Measurements from ENCODE around the gene MED1. TPM values are rescaled to one million over a fixed set of nuclear protein-coding genes. Genes with fewer than 3 reads are reported as not detected.
A peak's percentile ranks its signal among the peaks of the same experiment; 100 is the strongest.

Gene MED1
- total and polyA plus RNA-seq, 8 donors = 5.1 to 48.7 (median 12.5) TPM

GRCh38 chr17:39361064-39361463 is 90.0 kb downstream of the MED1 start:
- Histone ChIP-seq H3K4me1 (peaks cover 5 to 54% (median 35%) of the 10 kb centered on the region in 4 donors), H3K27ac (no peak overlapping the region), H3K4me3 (no peak overlapping the region), H3K9me3 (no peaks in the 10 kb centered on the region), H3K36me3 (no peaks in the 10 kb centered on the region), H3K27me3 (no peaks in the 10 kb centered on the region)
- 26 to 77% (median 46%) methylated on average over 1 of the region's 1 CpG for WGBS, 5 donors
- TF ChIP-seq, protein P1, sequence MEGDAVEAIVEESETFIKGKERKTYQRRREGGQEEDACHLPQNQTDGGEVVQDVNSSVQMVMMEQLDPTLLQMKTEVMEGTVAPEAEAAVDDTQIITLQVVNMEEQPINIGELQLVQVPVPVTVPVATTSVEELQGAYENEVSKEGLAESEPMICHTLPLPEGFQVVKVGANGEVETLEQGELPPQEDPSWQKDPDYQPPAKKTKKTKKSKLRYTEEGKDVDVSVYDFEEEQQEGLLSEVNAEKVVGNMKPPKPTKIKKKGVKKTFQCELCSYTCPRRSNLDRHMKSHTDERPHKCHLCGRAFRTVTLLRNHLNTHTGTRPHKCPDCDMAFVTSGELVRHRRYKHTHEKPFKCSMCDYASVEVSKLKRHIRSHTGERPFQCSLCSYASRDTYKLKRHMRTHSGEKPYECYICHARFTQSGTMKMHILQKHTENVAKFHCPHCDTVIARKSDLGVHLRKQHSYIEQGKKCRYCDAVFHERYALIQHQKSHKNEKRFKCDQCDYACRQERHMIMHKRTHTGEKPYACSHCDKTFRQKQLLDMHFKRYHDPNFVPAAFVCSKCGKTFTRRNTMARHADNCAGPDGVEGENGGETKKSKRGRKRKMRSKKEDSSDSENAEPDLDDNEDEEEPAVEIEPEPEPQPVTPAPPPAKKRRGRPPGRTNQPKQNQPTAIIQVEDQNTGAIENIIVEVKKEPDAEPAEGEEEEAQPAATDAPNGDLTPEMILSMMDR (IDR thresholded peaks at IDR 0.05) = no peak
- TF ChIP-seq POLR2AphosphoS5 (IDR thresholded peaks at IDR 0.05) = no peak
- TF ChIP-seq POLR2A (IDR thresholded peaks at IDR 0.05) = no peak
- TF ChIP-seq EP300 (IDR thresholded peaks at IDR 0.05) = no peak
- DNase-seq = no peak
- intact Hi-C loops (cut with DNase I; ENCODE audit: low total_unique reads) = no loop called here

DNA sequence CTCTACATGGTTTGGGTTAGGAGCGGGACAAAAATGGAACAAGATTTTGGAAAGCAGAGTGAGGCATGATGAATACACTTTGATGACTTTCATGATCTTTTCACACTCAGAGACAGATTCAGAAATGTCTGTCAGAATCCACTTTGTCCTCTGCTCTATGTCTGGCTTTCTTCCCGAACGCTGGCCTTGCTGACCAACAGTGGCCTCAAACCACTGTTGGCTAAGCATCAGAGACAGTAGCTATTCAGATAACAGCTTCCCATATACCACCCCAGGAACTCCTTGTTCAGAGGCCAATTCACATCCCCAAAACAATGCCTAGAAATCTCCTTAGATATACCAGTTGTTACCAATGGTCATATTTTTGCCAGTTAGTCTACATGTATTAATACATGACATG is 90.5 kb downstream of the MED1 start:
- TF ChIP-seq POLR2A (IDR thresholded peaks at IDR 0.05) = no peak
- TF ChIP-seq EP300 (IDR thresholded peaks at IDR 0.05) = no peak
- TF ChIP-seq, protein P1 (IDR thresholded peaks at IDR 0.05) = no peak
- no peak for TF ChIP-seq POLR2AphosphoS5 (IDR thresholded peaks at IDR 0.05)
- 81 to 90% (median 89%) methylated on average over 3 of the region's 3 CpGs for WGBS, 5 donors
- Histone ChIP-seq H3K4me1 (peaks cover 0 to 48% (median 29%) of the 10 kb centered on the region in 4 donors), H3K27me3 (no peaks in the 10 kb centered on the region), H3K36me3 (no peaks in the 10 kb centered on the region), H3K27ac (no peak overlapping the region), H3K9me3 (no peaks in the 10 kb centered on the region), H3K4me3 (no peak overlapping the region)
- DNase-seq = no peak
- intact Hi-C loops (cut with DNase I; ENCODE audit: low total_unique reads) = no loop called here

DNA sequence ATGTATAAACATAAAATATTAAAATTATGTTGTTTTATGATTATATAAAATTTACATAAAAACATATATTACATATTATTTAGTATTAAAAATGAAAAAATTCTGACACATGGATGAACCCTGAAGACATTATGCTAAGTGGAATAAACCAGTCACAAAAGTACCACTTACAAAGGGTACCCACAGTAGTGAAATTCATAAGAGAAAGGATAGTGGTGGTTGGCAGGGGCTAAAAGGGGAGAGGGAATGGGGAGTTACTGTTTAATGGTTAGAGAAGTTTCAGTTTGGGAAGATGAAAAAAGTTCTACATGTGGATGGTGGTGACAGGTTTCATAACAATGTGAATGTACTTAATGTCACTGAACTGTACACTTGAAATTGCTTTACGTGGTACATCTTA is 91.1 kb downstream of the MED1 start:
- intact Hi-C loops (cut with DNase I; ENCODE audit: low total_unique reads) = no loop called here
- no peaks in the 10 kb centered on the region for H3K9me3 ChIP-seq
- WGBS, 5 donors = 81 to 100% (median 95%) methylated on average over 1 of the region's 1 CpG
- TF ChIP-seq, protein P1 (IDR thresholded peaks at IDR 0.05) = no peak
- no peak for TF ChIP-seq EP300 (IDR thresholded peaks at IDR 0.05)
- no peak for TF ChIP-seq POLR2A (IDR thresholded peaks at IDR 0.05)
- no peak for TF ChIP-seq POLR2AphosphoS5 (IDR thresholded peaks at IDR 0.05)
- H3K27ac ChIP-seq = no peak overlapping the region
- DNase-seq = no peak
- H3K4me1 ChIP-seq = peaks cover 0 to 43% (median 26%) of the 10 kb centered on the region in 4 donors
- no peaks in the 10 kb centered on the region for H3K36me3 ChIP-seq
- H3K4me3 ChIP-seq = no peak overlapping the region
- H3K27me3 ChIP-seq = no peaks in the 10 kb centered on the region

DNA sequence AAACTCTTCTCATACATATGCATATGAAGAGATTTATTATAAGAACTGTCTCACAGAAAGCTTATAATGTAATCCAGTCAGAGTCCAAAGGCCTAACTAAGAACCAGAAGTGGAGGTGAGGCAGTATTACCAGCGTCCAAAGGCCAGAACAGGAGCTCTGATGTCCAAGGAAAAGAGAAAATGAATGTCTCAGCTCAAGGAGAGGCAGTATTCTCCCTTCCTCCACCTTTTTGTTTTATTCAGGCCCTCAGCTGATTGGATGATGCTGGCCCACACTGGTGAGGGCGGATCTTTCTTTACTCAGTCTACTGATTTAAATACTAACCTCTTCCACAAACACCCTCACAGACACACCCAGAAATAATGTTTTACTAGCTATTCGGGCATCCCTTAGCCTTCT is 93.1 kb downstream of the MED1 start:
- H3K36me3 ChIP-seq = no peaks in the 10 kb centered on the region
- H3K27ac ChIP-seq = no peak overlapping the region
- no peak for TF ChIP-seq POLR2A (IDR thresholded peaks at IDR 0.05)
- H3K9me3 ChIP-seq = no peaks in the 10 kb centered on the region
- intact Hi-C loops (cut with DNase I; ENCODE audit: low total_unique reads) = no loop called here
- DNase-seq = peak; percentile 17 to 35
- no peak overlapping the region for H3K4me3 ChIP-seq
- no peaks in the 10 kb centered on the region for H3K27me3 ChIP-seq
- H3K4me1 ChIP-seq = peaks cover 0 to 39% (median 20%) of the 10 kb centered on the region in 4 donors
- 39 to 64% (median 44%) methylated on average over 3 of the region's 3 CpGs for WGBS, 5 donors

GRCh38 chr17:39357488-39357887 is 93.6 kb downstream of the MED1 start:
- no peak overlapping the region for H3K27ac ChIP-seq
- TF ChIP-seq POLR2AphosphoS5 (IDR thresholded peaks at IDR 0.05) (no peak), EP300 (IDR thresholded peaks at IDR 0.05) (no peak), POLR2A (IDR thresholded peaks at IDR 0.05) (no peak)
- TF ChIP-seq, protein P1 (IDR thresholded peaks at IDR 0.05) = no peak
- WGBS, 5 donors = 68 to 75% (median 72%) methylated on average over 8 of the region's 8 CpGs
- H3K4me3 ChIP-seq = no peak overlapping the region
- no peak for DNase-seq
- no peaks in the 10 kb centered on the region for H3K9me3 ChIP-seq
- H3K27me3 ChIP-seq = no peaks in the 10 kb centered on the region
- intact Hi-C loops (cut with DNase I; ENCODE audit: low total_unique reads) = no loop called here
- peaks cover 0 to 44% (median 22%) of the 10 kb centered on the region in 4 donors for H3K4me1 ChIP-seq
- no peaks in the 10 kb centered on the region for H3K36me3 ChIP-seq

Data from stomach (tissue), 9 donors.